GM12891 (cell line): ENCODE data around the gene MRPS16.

Source experiments
- POLR2A ChIP-seq: IDR thresholded peaks from 2 replicates; pipeline ENCODE4 v1.6.1; 2011; ENCODE audit warnings: low read depth, low read length, control low read depth
- POLR2AphosphoS5 ChIP-seq: IDR thresholded peaks from 2 replicates; pipeline ENCODE4 v1.6.1; 2011; ENCODE audit warnings: low read depth, low read length, control low read depth
- SPI1 ChIP-seq: IDR thresholded peaks from 2 replicates; pipeline ENCODE4 v1.6.1; 2011; ENCODE audit warnings: low read depth, low read length, control low read depth
- TAF1 ChIP-seq: IDR thresholded peaks from 2 replicates; pipeline ENCODE4 v1.6.1; 2011; ENCODE audit warnings: low read depth, low read length, control low read depth

DNA sequence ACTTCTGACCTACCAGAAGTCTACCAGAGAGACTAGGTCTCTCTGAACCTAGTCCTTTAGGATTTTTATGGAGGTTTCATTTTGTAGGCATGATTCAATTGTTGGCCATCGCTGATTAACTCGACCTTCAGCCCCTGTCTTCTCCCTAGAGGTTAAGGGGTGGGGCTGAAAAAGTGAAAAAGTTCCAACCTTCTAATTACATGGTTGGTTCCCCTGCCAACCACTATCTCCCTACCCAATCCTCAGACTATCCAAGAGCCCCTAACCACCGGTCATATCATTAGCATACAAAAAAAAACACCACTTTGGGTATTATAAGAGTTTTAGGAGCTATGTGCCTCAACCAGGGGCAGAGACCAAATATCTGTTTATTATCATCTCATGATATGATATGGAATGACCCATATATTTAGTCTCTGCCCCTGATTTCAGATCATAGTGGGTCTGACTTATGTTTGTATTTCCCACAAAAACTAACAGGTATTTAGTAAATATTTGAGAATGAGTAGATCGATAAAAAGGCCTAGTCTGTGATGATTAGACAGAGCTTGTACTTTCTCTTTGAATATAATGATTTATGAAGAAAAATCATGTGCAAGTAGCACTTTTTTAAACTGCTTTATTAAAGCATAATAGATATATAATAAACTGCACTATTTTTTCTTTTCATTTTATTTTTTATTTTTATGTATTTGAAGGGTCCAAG lies 41.2 kb downstream of the MRPS16 start:
- no peak for TF ChIP-seq POLR2AphosphoS5
- no peak for TF ChIP-seq POLR2A
- no peak for TF ChIP-seq TAF1
- TF ChIP-seq SPI1 = no peak
